GM23338 (cell line): ENCODE measurements around the gene GOSR1.

ENCODE experiments used
- CREB1 ChIP-seq: fragments of 250-450 bp; sonication (Bioruptor Pico); IDR thresholded peaks from 2 replicates; pipeline ENCODE4 v1.5.0; 2020; ENCODE audit warnings: low read depth, mild to moderate bottlenecking, moderate library complexity
- CTCF ChIP-seq, 2 experiments: fragments of 200-600 bp in 1 of 2; sonication (generic) in 1 of 2; conservative IDR thresholded peaks; 2 replicates each; pipeline versions ENCODE4 v1.5.1 to v1.6.1; 2016 to 2017; ENCODE audit warnings: antibody characterized with exemption in 2 of 2, low read depth in 2 of 2, mild to moderate bottlenecking in 2 of 2, moderate library complexity in 1 of 2
- EZH2 ChIP-seq: fragments of 200-600 bp; sonication (generic); IDR thresholded peaks from one replicate; pipeline ENCODE4 v1.8.0; 2017; ENCODE audit warnings: antibody characterized with exemption, mild to moderate bottlenecking, low read depth; ENCODE audit not compliant: unreplicated experiment
- EZH2phosphoT487 ChIP-seq: fragments of 200-600 bp; sonication (generic); IDR thresholded peaks from one replicate; pipeline ENCODE4 v1.8.1; 2018; ENCODE audit warnings: antibody characterized with exemption; ENCODE audit not compliant: unreplicated experiment
- JUNB ChIP-seq: IDR thresholded peaks from one replicate; pipeline ENCODE4 v1.6.1; 2016; ENCODE audit warnings: antibody characterized with exemption; ENCODE audit not compliant: unreplicated experiment
- POLR2AphosphoS5 ChIP-seq: IDR thresholded peaks from 2 replicates; pipeline ENCODE4 v1.6.1; 2016; ENCODE audit warnings: antibody characterized with exemption, low read depth
- REST ChIP-seq: IDR thresholded peaks from one replicate; pipeline ENCODE4 v1.6.1; 2018; ENCODE audit warnings: antibody characterized with exemption; ENCODE audit not compliant: unreplicated experiment
- STAT1 ChIP-seq: IDR thresholded peaks from one replicate; pipeline ENCODE4 v1.6.1; 2016; ENCODE audit warnings: antibody characterized with exemption; ENCODE audit not compliant: unreplicated experiment

- TF ChIP-seq CREB1 (CRISPR knock-in tag) (no peak), CTCF (conservative IDR thresholded peaks at IDR 0.05; ENCODE audit: low read depth in 2 of 2) (no peak), POLR2AphosphoS5 (no peak), JUNB (no peak), EZH2phosphoT487 (no peak), REST (no peak), EZH2 (no peak), STAT1 (no peak)
Observed at GRCh38 chr17:30514895-30515596, 37.8 kb downstream of the GOSR1 start.
